VCaP (cell line): ENCODE data around the gene ITGAL.
"Not testable (repeated sequence)": the region's sequence is repeated elsewhere in the genome, so short reads cannot be mapped to it uniquely, and the experiment has no call there.

Experiments
- H3K27ac ChIP-seq: fragments of 450-650 bp; 2 replicates; pipeline ENCODE4 v1.5.1; 2017
- CTCF ChIP-seq: fragments of 450-650 bp; conservative IDR thresholded peaks from 2 replicates; pipeline ENCODE4 v1.5.1; 2017; ENCODE audit warnings: mild to moderate bottlenecking, moderate library complexity

ITGAL gene

GRCh38 chr16:30519120-30520049 lies 46.8 kb downstream of the ITGAL start:
- TF ChIP-seq CTCF = no peak

GRCh38 chr16:30521476-30521872 lies 48.9 kb downstream of the ITGAL start:
- H3K27ac ChIP-seq = no peak overlapping the region
- TF ChIP-seq CTCF = no peak

More at GRCh38 chr16:30519120-30520049, 46.8 kb downstream of the ITGAL start:
- no peak overlapping the region for H3K27ac ChIP-seq

- H3K27ac ChIP-seq = no peak overlapping the region
- no peak for TF ChIP-seq CTCF
Observed at GRCh38 chr16:30521873-30522641, 49.5 kb downstream of the ITGAL start.

GRCh38 chr16:30522702-30523463 lies 50.3 kb downstream of the ITGAL start:
- not testable (repeated sequence) for H3K27ac ChIP-seq

GRCh38 chr16:30523768-30524574 lies 51.4 kb downstream of the ITGAL start:
- H3K27ac ChIP-seq = no peak overlapping the region
- no peak for TF ChIP-seq CTCF

GRCh38 chr16:30524575-30525568 lies 52.3 kb downstream of the ITGAL start:
- no peak for TF ChIP-seq CTCF
- H3K27ac ChIP-seq = no peak overlapping the region
